ENCODE measurements around the gene WDFY4.

Gene WDFY4

GRCh38 chr10:48776528-48776927 is 91.9 kb downstream of the WDFY4 start:
- TF ChIP-seq PAX5 (IDR thresholded peaks at IDR 0.05; ENCODE audit: insufficient read depth, low read length, severe bottlenecking) (no peak), SPI1 (IDR thresholded peaks at IDR 0.05; ENCODE audit: low read depth, low read length) (no peak), TAF1 (IDR thresholded peaks at IDR 0.05; ENCODE audit: low read depth, low read length) (no peak), POLR2A (IDR thresholded peaks at IDR 0.05; ENCODE audit: low read depth, low read length) (no peak), POLR2AphosphoS5 (IDR thresholded peaks at IDR 0.05; ENCODE audit: low read depth, low read length) (no peak), POU2F2 (IDR thresholded peaks at IDR 0.05; ENCODE audit: low read depth, low read length) (no peak)
- DNase-seq (ENCODE audit: insufficient read length, low spot score) (no peak), FAIRE-seq (no peak)

DNA sequence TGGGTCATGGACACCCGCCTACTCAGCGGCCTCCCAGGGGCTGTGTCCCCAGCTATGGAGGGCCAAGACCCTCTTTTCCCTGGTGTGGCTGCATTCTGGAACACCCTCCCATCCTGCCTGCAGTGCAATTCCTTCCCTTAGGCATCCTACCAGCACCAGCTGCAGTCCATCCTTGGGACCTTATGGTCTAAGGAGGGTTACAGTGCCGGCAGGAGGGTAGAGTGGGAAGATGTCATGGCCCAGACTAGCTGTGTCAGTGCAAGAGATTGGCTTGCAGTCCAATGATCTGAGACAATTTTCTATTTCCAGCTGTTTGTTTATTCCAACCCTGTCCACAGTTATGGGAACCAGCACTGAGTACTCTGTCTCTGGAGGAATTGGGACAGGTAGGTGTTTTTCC is 92.4 kb downstream of the WDFY4 start:
- no peak for DNase-seq (ENCODE audit: insufficient read length, low spot score)
- FAIRE-seq: no peak
- TF ChIP-seq POLR2A (IDR thresholded peaks at IDR 0.05; ENCODE audit: low read depth, low read length): no peak
- TF ChIP-seq TAF1 (IDR thresholded peaks at IDR 0.05; ENCODE audit: low read depth, low read length): no peak
- no peak for TF ChIP-seq PAX5 (IDR thresholded peaks at IDR 0.05; ENCODE audit: insufficient read depth, low read length, severe bottlenecking)
- no peak for TF ChIP-seq POLR2AphosphoS5 (IDR thresholded peaks at IDR 0.05; ENCODE audit: low read depth, low read length)
- TF ChIP-seq POU2F2 (IDR thresholded peaks at IDR 0.05; ENCODE audit: low read depth, low read length): no peak

GRCh38 chr10:48778193-48778857 is 93.7 kb downstream of the WDFY4 start:
- no peak for DNase-seq (ENCODE audit: insufficient read length, low spot score)
- FAIRE-seq: no peak
- TF ChIP-seq POU2F2 (IDR thresholded peaks at IDR 0.05; ENCODE audit: low read depth, low read length): no peak
- TF ChIP-seq PAX5 (IDR thresholded peaks at IDR 0.05; ENCODE audit: insufficient read depth, low read length, severe bottlenecking): no peak
- no peak for TF ChIP-seq POLR2A (IDR thresholded peaks at IDR 0.05; ENCODE audit: low read depth, low read length)
- no peak for TF ChIP-seq TAF1 (IDR thresholded peaks at IDR 0.05; ENCODE audit: low read depth, low read length)
- no peak for TF ChIP-seq SPI1 (IDR thresholded peaks at IDR 0.05; ENCODE audit: low read depth, low read length)
- TF ChIP-seq POLR2AphosphoS5 (IDR thresholded peaks at IDR 0.05; ENCODE audit: low read depth, low read length): no peak

GRCh38 chr10:48779077-48779476 is 94.4 kb downstream of the WDFY4 start:
- FAIRE-seq (no peak), DNase-seq (ENCODE audit: insufficient read length, low spot score) (no peak)

DNA sequence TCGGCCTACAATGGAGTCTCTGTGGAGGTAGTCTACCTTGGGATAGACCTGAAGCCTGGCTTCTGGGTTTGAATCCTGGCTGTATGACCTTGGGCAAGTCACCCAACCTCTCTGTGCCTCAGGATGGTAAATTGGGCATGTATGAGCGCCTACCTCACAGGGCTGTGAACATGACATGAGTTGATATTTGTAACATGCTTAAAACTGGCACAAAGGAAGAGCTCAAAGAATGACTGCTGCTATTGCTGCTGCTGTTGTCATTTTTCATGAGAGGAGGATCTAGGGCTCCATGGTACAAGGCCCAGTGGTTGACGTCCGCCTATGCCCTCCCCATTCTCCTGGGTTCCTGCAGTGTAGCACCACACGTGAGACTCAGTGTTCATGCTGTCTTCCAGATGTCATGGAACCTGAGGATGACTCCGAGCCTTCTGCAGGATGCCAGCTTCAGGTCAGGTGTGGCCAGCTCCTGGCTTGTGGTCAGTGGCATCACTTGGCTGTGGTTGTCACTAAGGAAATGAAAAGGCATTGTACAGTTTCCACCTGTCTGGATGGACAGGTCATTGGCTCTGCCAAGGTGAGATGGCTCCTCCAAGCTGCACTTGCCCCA is 95.0 kb downstream of the WDFY4 start:
- TF ChIP-seq TAF1 (IDR thresholded peaks at IDR 0.05; ENCODE audit: low read depth, low read length): no peak
- no peak for TF ChIP-seq SPI1 (IDR thresholded peaks at IDR 0.05; ENCODE audit: low read depth, low read length)
- TF ChIP-seq POU2F2 (IDR thresholded peaks at IDR 0.05; ENCODE audit: low read depth, low read length): no peak
- TF ChIP-seq POLR2A (IDR thresholded peaks at IDR 0.05; ENCODE audit: low read depth, low read length): no peak
- TF ChIP-seq POLR2AphosphoS5 (IDR thresholded peaks at IDR 0.05; ENCODE audit: low read depth, low read length): no peak
- TF ChIP-seq PAX5 (IDR thresholded peaks at IDR 0.05; ENCODE audit: insufficient read depth, low read length, severe bottlenecking): no peak
- DNase-seq (ENCODE audit: insufficient read length, low spot score): no peak
- no peak for FAIRE-seq

More at GRCh38 chr10:48779077-48779476, 94.4 kb downstream of the WDFY4 start:
- no peak for TF ChIP-seq POLR2A (IDR thresholded peaks at IDR 0.05; ENCODE audit: low read depth, low read length)
- no peak for TF ChIP-seq PAX5 (IDR thresholded peaks at IDR 0.05; ENCODE audit: insufficient read depth, low read length, severe bottlenecking)
- no peak for TF ChIP-seq POU2F2 (IDR thresholded peaks at IDR 0.05; ENCODE audit: low read depth, low read length)
- TF ChIP-seq SPI1 (IDR thresholded peaks at IDR 0.05; ENCODE audit: low read depth, low read length): no peak
- no peak for TF ChIP-seq POLR2AphosphoS5 (IDR thresholded peaks at IDR 0.05; ENCODE audit: low read depth, low read length)
- TF ChIP-seq TAF1 (IDR thresholded peaks at IDR 0.05; ENCODE audit: low read depth, low read length): no peak

DNA sequence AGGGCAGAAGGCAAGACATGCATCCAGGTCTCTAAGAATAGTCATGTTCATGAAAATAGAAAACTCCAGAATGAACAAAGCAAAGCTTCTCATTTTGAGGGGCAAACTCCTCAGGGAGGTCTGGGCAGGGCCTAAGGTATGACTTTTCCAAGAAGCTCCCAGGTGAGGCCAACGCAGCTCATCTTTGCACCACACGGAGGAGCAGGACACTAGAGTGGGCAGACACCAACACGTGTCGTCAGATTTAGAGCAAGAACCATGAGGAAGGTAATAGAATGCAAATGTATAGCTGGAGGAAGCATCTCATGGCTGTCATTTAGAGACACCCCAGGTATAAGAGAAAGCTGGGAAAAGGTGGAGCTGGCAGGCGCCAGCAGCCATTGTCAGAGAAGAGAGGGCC is 95.7 kb downstream of the WDFY4 start:
- TF ChIP-seq SPI1 (IDR thresholded peaks at IDR 0.05; ENCODE audit: low read depth, low read length): no peak
- no peak for TF ChIP-seq TAF1 (IDR thresholded peaks at IDR 0.05; ENCODE audit: low read depth, low read length)
- no peak for FAIRE-seq
- no peak for DNase-seq (ENCODE audit: insufficient read length, low spot score)

DNA sequence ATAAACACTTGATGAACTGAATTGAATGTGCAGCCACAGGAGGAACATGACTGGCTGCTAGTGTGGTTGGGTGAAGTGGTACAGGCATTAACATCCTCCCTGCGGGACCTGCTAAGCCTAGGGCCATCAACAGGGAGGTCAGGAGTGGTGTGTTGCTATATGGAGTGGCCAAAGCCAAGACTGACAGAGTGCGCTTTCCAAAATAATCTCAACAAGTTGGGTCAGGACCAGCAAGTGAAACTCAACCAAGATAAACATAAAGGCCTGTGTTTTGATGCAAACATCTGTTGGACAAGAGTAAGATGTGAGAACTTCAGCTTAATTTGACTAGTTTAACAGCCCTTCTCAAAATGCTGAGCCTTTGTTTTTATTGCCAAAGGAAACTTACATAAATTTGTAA is 97.7 kb downstream of the WDFY4 start:
- no peak for DNase-seq (ENCODE audit: insufficient read length, low spot score)
- no peak for FAIRE-seq
- TF ChIP-seq POU2F2 (IDR thresholded peaks at IDR 0.05; ENCODE audit: low read depth, low read length): no peak
- no peak for TF ChIP-seq PAX5 (IDR thresholded peaks at IDR 0.05; ENCODE audit: insufficient read depth, low read length, severe bottlenecking)
- TF ChIP-seq POLR2A (IDR thresholded peaks at IDR 0.05; ENCODE audit: low read depth, low read length): no peak
- no peak for TF ChIP-seq SPI1 (IDR thresholded peaks at IDR 0.05; ENCODE audit: low read depth, low read length)
- no peak for TF ChIP-seq POLR2AphosphoS5 (IDR thresholded peaks at IDR 0.05; ENCODE audit: low read depth, low read length)
- TF ChIP-seq TAF1 (IDR thresholded peaks at IDR 0.05; ENCODE audit: low read depth, low read length): no peak

DNA sequence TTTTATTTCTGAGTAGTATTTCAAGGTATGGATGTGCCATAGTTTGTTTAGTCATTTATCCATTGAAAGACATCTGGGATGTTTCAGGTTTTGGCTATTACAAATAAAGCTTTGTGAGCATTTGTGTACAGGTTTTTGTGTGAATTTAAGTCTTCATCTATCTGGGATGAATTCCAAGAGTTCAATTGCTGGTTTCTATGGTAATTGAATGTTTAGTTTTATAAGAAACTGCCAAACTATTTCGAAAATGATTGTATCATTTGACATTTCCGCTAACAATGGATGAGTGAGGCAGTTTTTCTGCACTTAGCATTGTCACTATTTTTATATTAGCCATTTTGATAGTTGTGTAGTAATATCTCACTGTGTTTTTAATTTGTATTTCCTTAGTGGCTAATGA is 99.4 kb downstream of the WDFY4 start:
- DNase-seq (ENCODE audit: insufficient read length, low spot score) (no peak), FAIRE-seq (no peak)
- TF ChIP-seq POU2F2 (IDR thresholded peaks at IDR 0.05; ENCODE audit: low read depth, low read length) (no peak), PAX5 (IDR thresholded peaks at IDR 0.05; ENCODE audit: insufficient read depth, low read length, severe bottlenecking) (no peak), POLR2AphosphoS5 (IDR thresholded peaks at IDR 0.05; ENCODE audit: low read depth, low read length) (no peak), POLR2A (IDR thresholded peaks at IDR 0.05; ENCODE audit: low read depth, low read length) (no peak), SPI1 (IDR thresholded peaks at IDR 0.05; ENCODE audit: low read depth, low read length) (no peak)

- no peak for DNase-seq (ENCODE audit: insufficient read length, low spot score)
- FAIRE-seq: no peak
- no peak for TF ChIP-seq SPI1 (IDR thresholded peaks at IDR 0.05; ENCODE audit: low read depth, low read length)
- TF ChIP-seq POLR2AphosphoS5 (IDR thresholded peaks at IDR 0.05; ENCODE audit: low read depth, low read length): no peak
- no peak for TF ChIP-seq TAF1 (IDR thresholded peaks at IDR 0.05; ENCODE audit: low read depth, low read length)
These were observed 101.1 kb downstream of the WDFY4 start for GRCh38 chr10:48785796-48786195.

Data from GM12891 (cell line).